Raji (cell line): ENCODE results near the gene ATP2C2.

Experiments used
- POLR2A ChIP-seq: IDR thresholded peaks from 2 replicates; pipeline ENCODE4 v1.6.1; 2011; ENCODE audit warnings: low read depth, low read length, control low read depth; ENCODE audit not compliant: insufficient read depth

Gene ATP2C2

GRCh38 chr16:84369938-84370627 is 1.7 kb downstream of the ATP2C2 start:
- TF ChIP-seq POLR2A: no peak

GRCh38 chr16:84370723-84371552 is 2.6 kb downstream of the ATP2C2 start:
- no peak for TF ChIP-seq POLR2A

GRCh38 chr16:84371553-84371865 is 3.2 kb downstream of the ATP2C2 start:
- no peak for TF ChIP-seq POLR2A

GRCh38 chr16:84373907-84374489 is 5.7 kb downstream of the ATP2C2 start:
- TF ChIP-seq POLR2A: no peak

- TF ChIP-seq POLR2A: no peak
These were observed 9.8 kb downstream of the ATP2C2 start for GRCh38 chr16:84378099-84378498.

GRCh38 chr16:84378567-84378966 is 10.2 kb downstream of the ATP2C2 start:
- no peak for TF ChIP-seq POLR2A

GRCh38 chr16:84379008-84379708 is 10.8 kb downstream of the ATP2C2 start:
- no peak for TF ChIP-seq POLR2A

- TF ChIP-seq POLR2A: no peak
These were observed 11.5 kb downstream of the ATP2C2 start for GRCh38 chr16:84379709-84380362.

- TF ChIP-seq POLR2A: no peak
These were observed 12.1 kb downstream of the ATP2C2 start for GRCh38 chr16:84380405-84380804.

- TF ChIP-seq POLR2A: no peak
These were observed 14.1 kb downstream of the ATP2C2 start for GRCh38 chr16:84382396-84382795.

- TF ChIP-seq POLR2A: no peak
These were observed 14.8 kb downstream of the ATP2C2 start for GRCh38 chr16:84383106-84383505.

- TF ChIP-seq POLR2A: no peak
These were observed 17.7 kb downstream of the ATP2C2 start for GRCh38 chr16:84386047-84386446.

- no peak for TF ChIP-seq POLR2A
These were observed 18.7 kb downstream of the ATP2C2 start for GRCh38 chr16:84387021-84387420.

GRCh38 chr16:84390131-84390785 is 21.9 kb downstream of the ATP2C2 start:
- no peak for TF ChIP-seq POLR2A
